Limb (tissue), 2 donors: Measurements from ENCODE around the gene RASD2.

ENCODE experiments used
- DNase-seq, 2 donors: peaks; one replicate each; pipeline ENCODE4 v3.0.0-alpha.2; 2016; ENCODE audit errors: extremely low spot score in 2 of 2

The RASD2 gene

GRCh38 chr22:35558719-35559118 is 18.1 kb downstream of the RASD2 start:
- no peak for DNase-seq

DNA sequence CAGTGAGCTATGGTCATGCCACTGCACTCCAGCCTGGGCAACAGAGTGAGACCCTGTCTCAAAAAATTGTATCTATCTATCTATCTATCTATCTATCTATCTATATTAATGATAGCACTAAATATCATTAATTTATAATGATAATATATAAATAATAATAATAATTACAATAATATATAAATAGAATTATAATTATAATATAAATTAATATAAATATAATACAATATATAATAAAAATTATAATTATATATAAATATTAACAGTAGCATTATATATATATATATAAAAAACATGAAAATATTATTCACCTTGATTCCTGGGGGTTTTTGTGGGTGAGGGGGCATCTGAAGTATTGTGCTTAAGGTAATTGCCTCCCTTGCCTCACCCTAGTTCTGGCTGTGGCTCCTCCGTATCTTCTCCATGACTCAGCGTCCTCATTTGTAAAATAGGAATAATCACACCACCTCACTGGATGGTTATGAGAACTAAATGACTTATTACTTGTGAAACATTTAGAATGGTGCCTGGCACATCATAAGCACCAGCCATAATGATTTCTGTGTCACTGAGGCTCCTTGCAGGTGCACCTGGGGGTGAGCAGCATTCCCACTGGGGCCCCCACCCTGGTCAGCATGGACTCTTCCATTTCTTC is 18.8 kb downstream of the RASD2 start:
- no peak for DNase-seq

GRCh38 chr22:35560366-35560765 is 19.7 kb downstream of the RASD2 start:
- DNase-seq = no peak

DNA sequence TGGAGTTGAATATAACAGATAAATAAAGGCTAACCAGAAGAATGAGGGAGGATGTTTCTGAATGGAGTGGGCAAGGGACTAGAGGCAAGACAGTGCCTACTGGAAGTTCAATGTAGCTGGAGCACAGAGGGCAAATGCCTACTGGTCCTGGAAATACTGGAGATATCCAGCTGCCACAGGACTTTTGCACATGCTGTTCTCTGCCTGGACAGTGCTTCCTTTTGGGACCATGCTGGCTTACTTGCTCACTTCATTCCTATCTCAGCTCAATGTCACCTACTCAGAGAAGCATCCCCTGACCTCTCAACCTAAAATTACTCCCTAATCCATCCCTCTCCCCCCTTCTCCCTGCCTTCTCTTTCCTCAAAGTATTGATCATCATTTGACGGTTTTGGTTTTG is 20.2 kb downstream of the RASD2 start:
- no peak for DNase-seq

DNA sequence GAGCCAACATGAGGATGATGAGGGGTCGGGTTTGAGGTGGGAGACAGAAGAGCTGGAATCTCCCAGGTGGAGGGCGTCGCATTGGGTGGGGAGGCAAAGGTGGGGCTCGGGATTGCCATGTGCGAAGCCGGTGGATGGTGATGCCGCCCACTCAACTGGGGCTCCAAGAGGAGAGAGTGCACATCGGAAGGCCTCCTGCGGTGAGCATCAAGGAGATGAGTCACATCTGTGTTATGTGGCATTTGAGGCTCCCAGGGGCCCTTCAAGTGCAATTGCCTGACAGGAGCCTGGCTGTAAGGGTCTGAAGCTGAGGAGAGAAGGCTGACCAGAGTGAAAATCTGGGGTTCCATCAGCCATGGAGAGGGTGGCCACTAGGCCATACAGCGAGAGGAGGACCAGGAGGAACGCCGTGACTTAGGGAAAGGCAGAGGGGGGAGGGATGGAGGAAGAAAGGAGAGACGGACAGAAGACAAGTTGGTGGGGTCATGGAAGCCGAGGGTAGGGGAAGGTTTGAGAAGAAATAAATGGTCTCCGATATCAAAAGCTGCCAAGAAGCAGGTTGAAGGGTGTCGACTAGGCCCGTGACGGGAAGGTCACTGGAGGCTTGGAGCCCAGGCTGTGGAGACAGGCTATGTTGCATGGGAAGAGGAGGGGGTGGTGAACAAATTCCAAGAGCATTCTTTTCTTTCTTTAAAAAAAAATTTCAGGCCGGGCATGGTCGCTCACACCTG is 21.3 kb downstream of the RASD2 start:
- DNase-seq = no peak

- DNase-seq = no peak
Observed at GRCh38 chr22:35563211-35563610, 22.6 kb downstream of the RASD2 start.

DNA sequence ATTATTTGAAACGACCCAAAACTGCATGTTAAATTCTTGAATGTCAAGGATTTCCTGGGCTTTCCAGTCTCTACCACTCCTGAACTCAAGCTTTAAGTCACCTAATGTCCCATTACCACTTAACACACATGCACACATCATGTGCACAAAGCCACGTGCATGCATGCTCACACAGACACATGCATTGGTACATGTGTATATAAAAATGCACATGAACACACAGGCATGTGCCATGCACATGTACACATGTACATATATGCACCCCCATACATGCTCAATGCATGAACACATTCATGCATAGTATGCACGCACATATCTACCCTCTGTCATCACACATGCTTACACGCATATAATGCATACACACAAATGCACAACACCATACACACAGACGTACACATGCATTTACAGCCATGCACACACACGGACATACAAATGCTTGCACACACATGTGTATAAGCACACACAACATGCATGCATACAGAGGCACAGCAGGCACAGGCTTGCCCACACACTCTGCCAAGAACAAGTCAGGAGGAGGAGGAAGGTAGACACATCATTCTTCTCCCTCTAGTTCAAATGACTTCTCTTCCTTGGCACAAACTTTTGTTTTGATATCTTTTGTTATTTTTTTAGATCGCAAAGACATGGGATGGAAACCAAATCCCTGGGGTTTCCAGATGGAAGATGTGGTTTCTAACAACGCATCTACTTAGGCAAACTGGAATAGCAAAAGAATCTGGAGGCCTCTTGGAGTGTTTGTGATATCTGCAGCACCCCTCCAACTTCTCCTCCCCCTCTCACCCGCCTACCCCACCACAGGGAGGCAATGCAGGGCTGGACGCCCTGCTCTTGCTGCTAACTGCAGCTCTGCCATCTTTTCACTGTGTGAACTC is 24.6 kb downstream of the RASD2 start:
- no peak for DNase-seq

DNA sequence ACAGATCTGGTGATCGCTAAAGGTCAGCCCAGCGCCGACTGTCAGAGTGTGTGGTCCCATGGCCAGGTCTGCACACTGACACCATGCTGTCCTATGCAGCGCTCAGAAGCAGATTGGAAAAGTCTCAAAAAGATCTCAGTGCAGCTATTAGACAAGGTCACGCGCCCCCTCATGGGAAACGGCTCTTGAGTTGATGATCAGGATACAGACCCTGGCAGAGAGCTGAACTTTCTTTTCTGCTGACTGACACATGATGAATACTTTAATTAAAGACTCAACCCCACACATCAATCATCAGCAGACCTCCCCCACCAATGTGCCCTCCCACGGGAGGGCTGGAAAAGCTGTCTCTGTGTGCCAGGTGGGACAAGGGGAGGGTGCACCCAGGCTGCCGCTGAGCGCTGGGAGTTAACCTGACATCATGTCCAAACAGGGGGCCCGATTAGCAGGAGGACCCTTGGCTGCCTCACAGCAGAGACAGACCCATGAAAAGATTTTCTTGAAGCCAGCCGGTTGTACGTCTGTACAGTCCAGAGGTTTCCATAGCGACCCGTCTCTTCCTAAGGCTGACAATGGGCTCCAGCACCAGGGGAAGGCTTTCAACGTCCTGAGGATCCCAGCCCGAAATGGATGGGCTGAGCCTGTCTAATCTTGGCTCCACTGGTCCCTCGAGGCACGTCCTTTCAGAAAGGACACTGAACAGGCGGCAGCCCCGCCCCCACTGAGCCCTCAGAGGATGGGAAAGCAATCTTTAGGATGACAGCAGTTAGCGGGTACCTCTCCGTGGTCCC is 26.9 kb downstream of the RASD2 start:
- DNase-seq = no peak

GRCh38 chr22:35568751-35569739 is 28.4 kb downstream of the RASD2 start:
- DNase-seq = no peak

DNA sequence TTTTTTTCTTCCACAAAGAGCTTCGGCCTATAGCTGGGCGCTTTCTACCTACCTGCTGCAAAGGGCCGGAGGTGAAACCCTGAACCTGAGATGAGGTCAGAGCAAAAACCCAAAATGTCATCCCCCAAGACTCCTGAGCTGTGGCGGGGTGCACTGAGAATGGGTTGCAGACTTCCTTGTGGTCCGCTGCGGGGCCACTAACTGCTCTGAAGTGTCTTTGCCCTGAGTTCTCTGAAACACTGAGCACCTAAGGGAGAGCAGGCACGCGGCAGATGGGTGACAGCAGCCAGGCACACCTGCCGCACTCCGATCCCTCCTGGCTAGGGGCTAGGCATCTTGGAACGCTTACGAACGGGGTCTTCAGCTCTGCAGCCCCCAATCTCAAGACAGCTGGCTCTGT is 29.3 kb downstream of the RASD2 start:
- DNase-seq = no peak

DNA sequence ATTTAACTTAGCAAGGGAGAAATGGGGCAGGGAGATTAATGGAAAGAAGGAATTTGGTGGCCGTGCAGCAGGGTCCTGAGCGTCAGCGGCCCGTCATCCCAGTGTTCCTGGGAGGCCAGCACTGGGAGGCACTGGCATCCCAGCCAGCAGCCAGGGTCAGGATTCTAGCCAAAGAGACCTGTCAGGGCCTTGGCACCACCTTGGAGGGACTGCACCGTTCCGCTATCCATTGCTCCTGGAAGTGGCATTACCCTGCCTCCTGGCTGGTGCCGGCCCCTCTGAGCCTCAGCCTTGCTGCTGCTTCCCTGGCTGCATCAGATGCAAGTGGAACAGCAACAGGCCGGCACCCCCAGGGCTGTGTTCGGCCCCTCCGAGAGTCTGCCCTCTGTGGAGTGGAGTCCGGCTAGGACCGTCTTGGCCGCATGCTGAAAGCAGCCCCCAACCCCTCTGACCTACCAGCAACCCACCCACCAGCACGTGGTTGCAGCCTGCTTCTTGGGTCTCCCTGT is 30.1 kb downstream of the RASD2 start:
- no peak for DNase-seq

- no peak for DNase-seq
Observed at GRCh38 chr22:35572556-35572955, 31.9 kb downstream of the RASD2 start.

DNA sequence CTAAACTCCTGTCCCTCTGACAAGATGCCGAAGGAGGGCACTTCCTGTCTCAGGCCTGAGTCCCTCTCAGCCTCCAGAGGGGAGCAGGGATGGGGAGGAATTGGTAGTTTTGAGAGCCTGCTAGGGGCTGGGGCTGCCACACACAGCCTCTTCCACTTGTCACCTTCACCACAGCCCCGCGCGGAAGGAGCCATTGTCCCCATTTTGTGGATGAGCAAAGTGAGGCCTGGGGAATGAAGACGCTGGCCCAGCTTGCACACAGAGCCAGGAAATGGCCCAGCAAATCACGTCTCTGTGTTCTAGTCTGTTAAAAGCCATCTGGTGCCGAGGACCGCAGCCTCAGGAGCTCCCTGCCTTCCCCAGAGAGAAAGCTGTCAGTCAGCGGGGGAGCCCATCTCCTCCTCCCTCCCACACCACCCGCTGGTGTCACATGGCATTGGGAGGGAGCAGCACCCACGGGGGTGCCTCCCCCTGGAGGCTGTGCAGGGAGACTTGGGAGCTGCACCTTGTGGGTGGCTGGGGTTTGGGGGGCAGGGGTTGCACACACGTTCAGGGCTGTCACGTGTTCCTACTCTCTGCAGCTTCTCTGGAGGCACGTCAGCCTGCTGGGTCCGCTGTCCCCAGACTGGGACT is 34.6 kb downstream of the RASD2 start:
- DNase-seq = no peak

DNA sequence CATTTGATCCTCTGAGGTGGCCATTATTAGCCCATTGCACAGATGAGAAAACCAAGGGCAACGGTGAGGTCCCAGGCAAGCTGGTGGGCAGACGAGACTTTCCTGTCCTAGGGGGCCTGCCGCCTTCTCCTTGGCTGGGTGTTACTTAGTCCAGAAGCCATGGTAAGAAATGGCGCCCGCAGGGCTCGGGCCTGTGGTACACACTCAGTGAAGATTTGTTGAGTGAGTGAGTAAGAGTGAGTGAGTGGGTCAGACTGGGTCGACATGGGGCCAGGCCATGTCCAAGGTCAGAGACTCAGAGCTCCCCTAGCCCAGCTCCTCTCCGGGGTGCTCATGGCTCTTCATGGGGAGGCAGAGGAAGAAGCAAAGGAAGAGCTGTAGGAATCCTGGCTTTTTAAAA is 36.0 kb downstream of the RASD2 start:
- no peak for DNase-seq

GRCh38 chr22:35577799-35578659 is 37.4 kb downstream of the RASD2 start:
- DNase-seq = no peak

GRCh38 chr22:35578836-35579575 is 38.4 kb downstream of the RASD2 start:
- DNase-seq = no peak

DNA sequence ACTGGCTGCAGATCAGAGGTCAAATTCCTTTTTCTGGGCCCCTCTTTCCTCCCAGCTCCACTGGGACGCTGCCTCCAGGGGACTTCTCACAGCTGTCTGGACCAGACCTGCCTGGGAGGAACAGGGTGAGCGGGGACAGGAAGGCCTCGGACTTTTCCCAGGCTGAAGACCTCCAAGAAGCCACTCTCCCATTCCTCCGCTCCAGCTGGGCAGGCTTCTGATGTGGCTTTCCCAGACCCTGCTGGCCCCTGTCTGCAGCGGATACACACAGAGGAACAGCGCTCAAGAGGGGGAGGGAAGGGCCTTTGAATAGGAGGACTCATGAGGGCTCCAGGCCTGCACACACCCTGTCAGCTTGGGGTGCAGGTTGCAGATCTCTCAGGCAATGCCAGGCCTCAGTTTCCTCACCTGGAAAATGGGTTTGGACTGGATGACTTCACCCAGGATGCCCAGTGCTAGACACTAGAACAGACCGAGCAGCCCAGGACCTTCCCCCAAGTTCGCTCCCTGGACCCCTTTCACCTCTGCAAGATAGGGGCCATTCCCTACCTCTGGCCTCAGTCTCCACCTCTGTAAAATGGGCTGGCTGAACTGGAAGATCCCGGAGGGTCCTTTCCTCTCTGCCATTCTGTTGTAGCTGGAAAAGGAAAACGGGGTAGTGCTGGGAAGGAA is 39.9 kb downstream of the RASD2 start:
- DNase-seq = no peak
